ENCODE data around the gene PCSK7. TPM values are rescaled to one million over a fixed set of nuclear protein-coding genes. Genes with fewer than 3 reads are reported as not detected.
"Not testable (repeated sequence)": the region's sequence is repeated elsewhere in the genome, so short reads cannot be mapped to it uniquely, and the experiment has no call there.

The PCSK7 gene
- total RNA-seq, 1 donor from 2014 or later = 57.8 TPM

DNA sequence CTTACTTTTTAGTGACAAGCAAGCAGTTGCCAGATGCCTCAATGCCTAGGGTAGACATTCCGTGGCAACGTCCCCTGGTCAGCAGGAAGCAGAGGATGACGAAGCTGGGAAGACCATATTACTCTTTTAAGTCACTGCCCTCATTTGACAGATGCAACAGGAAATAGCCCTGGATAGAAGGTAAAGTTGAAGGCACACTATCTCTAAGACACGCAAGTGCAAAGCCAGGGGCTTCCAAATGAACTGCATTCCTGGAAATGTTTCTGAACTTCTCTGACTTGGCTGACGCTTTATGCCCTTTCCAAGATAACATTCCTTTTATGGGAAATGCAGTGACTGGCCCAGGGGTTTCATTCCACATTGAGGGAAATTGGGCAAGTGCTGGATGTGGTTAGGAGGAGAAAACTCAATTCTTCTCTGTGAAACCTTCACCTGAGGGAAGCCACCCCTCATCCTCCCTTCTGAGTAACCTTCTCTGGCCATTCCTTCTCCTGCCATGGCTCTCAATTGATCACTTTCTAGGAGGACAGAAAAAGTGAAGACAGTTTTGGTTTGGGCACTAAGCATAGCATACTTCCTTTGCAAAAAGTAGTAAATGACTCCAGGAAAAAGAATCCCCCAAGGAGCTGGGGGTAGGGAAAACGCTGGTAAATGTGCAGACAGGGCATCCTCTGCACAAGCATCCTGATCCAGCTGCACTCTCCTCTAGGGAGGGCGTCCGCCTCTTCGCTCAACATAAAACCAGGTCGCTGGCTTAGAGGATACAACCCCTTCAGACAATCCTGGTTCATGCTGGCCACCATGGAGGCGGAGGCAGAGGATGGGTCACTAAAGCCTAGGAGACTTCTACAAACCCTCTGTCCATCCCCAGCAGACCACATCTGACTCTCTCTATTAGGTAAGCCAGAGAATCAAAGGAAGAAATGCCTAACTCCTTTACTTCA, 14.5 kb downstream of the PCSK7 start:
- H3K27ac ChIP-seq = peak overlapping the region; percentile 48
- H3K4me1 ChIP-seq = peaks cover 30% of the 10 kb centered on the region
- no peak for ATAC-seq
- TF ChIP-seq, protein P1, sequence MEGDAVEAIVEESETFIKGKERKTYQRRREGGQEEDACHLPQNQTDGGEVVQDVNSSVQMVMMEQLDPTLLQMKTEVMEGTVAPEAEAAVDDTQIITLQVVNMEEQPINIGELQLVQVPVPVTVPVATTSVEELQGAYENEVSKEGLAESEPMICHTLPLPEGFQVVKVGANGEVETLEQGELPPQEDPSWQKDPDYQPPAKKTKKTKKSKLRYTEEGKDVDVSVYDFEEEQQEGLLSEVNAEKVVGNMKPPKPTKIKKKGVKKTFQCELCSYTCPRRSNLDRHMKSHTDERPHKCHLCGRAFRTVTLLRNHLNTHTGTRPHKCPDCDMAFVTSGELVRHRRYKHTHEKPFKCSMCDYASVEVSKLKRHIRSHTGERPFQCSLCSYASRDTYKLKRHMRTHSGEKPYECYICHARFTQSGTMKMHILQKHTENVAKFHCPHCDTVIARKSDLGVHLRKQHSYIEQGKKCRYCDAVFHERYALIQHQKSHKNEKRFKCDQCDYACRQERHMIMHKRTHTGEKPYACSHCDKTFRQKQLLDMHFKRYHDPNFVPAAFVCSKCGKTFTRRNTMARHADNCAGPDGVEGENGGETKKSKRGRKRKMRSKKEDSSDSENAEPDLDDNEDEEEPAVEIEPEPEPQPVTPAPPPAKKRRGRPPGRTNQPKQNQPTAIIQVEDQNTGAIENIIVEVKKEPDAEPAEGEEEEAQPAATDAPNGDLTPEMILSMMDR (IDR thresholded peaks at IDR 0.05) = no peak
- H3K36me3 ChIP-seq = peaks cover 82% of the 10 kb centered on the region
- H3K9me3 ChIP-seq = no peaks in the 10 kb centered on the region
- intact Hi-C loops (cut with DNase I) = no loop called here
- peak; percentile 7 for DNase-seq
- H3K4me3 ChIP-seq = no peak overlapping the region
- no peaks in the 10 kb centered on the region for H3K27me3 ChIP-seq

GRCh38 chr11:117214404-117215110, 17.3 kb downstream of the PCSK7 start:
- Histone ChIP-seq H3K4me3 (no peak overlapping the region), H3K9me3 (no peaks in the 10 kb centered on the region), H3K36me3 (peaks cover 60% of the 10 kb centered on the region), H3K4me1 (peaks cover 11% of the 10 kb centered on the region), H3K27ac (no peak overlapping the region), H3K27me3 (no peaks in the 10 kb centered on the region)
- ATAC-seq (no peak), DNase-seq (no peak)
- intact Hi-C loops (cut with DNase I) = no loop called here
- TF ChIP-seq, protein P1 (IDR thresholded peaks at IDR 0.05) = no peak

DNA sequence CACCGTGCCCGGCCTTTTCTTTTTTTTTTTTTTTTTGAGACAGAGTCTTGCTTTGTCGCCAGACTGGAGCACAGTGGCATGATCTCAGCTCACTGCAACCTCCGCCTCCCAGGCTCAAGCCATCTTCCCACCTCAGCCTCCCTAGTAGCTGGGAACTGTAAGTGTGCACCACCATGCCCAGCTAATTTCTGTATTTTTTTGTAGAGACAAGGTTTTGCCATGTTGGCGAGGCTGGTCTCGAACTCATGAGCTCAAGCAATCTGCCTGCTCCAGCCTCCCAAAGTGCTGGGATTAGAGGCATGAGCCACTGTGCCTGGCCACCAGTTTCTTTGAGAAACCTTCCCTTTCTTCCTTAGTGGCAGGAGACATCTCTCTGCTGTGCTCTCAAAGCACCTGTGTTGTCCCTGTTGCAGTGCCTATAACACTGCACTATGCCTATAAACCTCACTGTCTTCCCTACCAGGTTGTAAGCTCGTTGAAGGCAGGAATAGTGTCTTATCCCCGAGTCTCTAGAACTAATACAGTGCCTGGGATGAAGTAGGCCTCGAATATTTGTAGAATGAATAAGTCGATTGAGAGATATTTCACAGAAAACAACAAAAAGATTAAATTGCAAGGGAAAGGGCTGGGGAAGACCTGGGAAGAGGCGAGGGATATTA, 19.0 kb downstream of the PCSK7 start:
- intact Hi-C loops (cut with DNase I) = no loop called here
- H3K9me3 ChIP-seq = no peaks in the 10 kb centered on the region
- no peak for DNase-seq
- H3K4me3 ChIP-seq = no peak overlapping the region
- no peak overlapping the region for H3K27ac ChIP-seq
- TF ChIP-seq, protein P1 (IDR thresholded peaks at IDR 0.05) = no peak
- peaks cover 44% of the 10 kb centered on the region for H3K36me3 ChIP-seq
- no peaks in the 10 kb centered on the region for H3K27me3 ChIP-seq
- H3K4me1 ChIP-seq = no peaks in the 10 kb centered on the region
- no peak for ATAC-seq

GRCh38 chr11:117210620-117211019, 21.3 kb downstream of the PCSK7 start:
- no peak overlapping the region for H3K4me3 ChIP-seq
- no peaks in the 10 kb centered on the region for H3K9me3 ChIP-seq
- no peaks in the 10 kb centered on the region for H3K4me1 ChIP-seq
- TF ChIP-seq, protein P1 (IDR thresholded peaks at IDR 0.05) = no peak
- DNase-seq = no peak
- intact Hi-C loops (cut with DNase I) = no loop called here
- ATAC-seq = no peak
- H3K27ac ChIP-seq = no peak overlapping the region
- peaks cover 31% of the 10 kb centered on the region for H3K36me3 ChIP-seq
- H3K27me3 ChIP-seq = no peaks in the 10 kb centered on the region

GRCh38 chr11:117209351-117210125, 22.3 kb downstream of the PCSK7 start:
- intact Hi-C loops (cut with DNase I) = loop anchor here (5.0 kb wide), 1 partner anchor 77 kb away; no protein-coding TSS in a partner anchor
- H3K9me3 ChIP-seq, DNase-seq, H3K4me1 ChIP-seq, H3K27me3 ChIP-seq, H3K4me3 ChIP-seq, H3K27ac ChIP-seq: not testable (repeated sequence)
- ATAC-seq = peak; percentile 53
- H3K36me3 ChIP-seq = peaks cover 31% of the 10 kb centered on the region

GRCh38 chr11:117208710-117209109, 23.2 kb downstream of the PCSK7 start:
- DNase-seq, H3K9me3 ChIP-seq, H3K4me3 ChIP-seq, H3K27ac ChIP-seq, ATAC-seq, H3K27me3 ChIP-seq, H3K4me1 ChIP-seq: not testable (repeated sequence)
- H3K36me3 ChIP-seq = peaks cover 31% of the 10 kb centered on the region
- intact Hi-C loops (cut with DNase I) = loop anchor here (5.0 kb wide), 1 partner anchor 76 kb away; no protein-coding TSS in a partner anchor

- not testable (repeated sequence) for DNase-seq, ATAC-seq, H3K4me3 ChIP-seq, H3K27ac ChIP-seq, H3K27me3 ChIP-seq, H3K9me3 ChIP-seq, H3K4me1 ChIP-seq
- intact Hi-C loops (cut with DNase I) = loop anchor here (5.0 kb wide), 1 partner anchor 75 kb away; no protein-coding TSS in a partner anchor
- H3K36me3 ChIP-seq = peaks cover 28% of the 10 kb centered on the region
These were observed 24.4 kb downstream of the PCSK7 start for GRCh38 chr11:117207481-117207880.

GRCh38 chr11:117206859-117207258, 25.0 kb downstream of the PCSK7 start:
- not testable (repeated sequence) for H3K4me1 ChIP-seq, H3K9me3 ChIP-seq, DNase-seq, H3K27me3 ChIP-seq, H3K27ac ChIP-seq, H3K4me3 ChIP-seq
- ATAC-seq = peak; percentile 17
- intact Hi-C loops (cut with DNase I) = loop anchor here (5.0 kb wide), 1 partner anchor 75 kb away; no protein-coding TSS in a partner anchor
- peaks cover 28% of the 10 kb centered on the region for H3K36me3 ChIP-seq
